Epithelial cell of esophagus (primary cell): ENCODE measurements around the gene SLC6A6.
A peak's percentile ranks its signal among the peaks of the same experiment; 100 is the strongest.

Source experiments
- DNase-seq: peaks from one replicate; pipeline ENCODE4 v3.0.0; 2010; ENCODE audit warnings: low read depth
- H3K4me3 ChIP-seq: 2 replicates; pipeline ENCODE4 v1.5.1; 2011; ENCODE audit warnings: mild to moderate bottlenecking, low read length, control low read depth
- CTCF ChIP-seq: IDR thresholded peaks from 2 replicates; pipeline ENCODE4 v1.5.1; 2011; ENCODE audit warnings: low read depth, mild to moderate bottlenecking, low read length, control low read depth, inconsistent platforms; ENCODE audit not compliant: insufficient read depth; ENCODE audit errors: missing control alignments

The SLC6A6 gene

GRCh38 chr3:14461748-14462324 is 59.4 kb downstream of the SLC6A6 start:
- peak; percentile 73 for TF ChIP-seq CTCF
- peak; percentile 73 for DNase-seq
- no peak overlapping the region for H3K4me3 ChIP-seq

GRCh38 chr3:14462738-14463137 is 60.3 kb downstream of the SLC6A6 start:
- no peak overlapping the region for H3K4me3 ChIP-seq
- DNase-seq: peak; percentile 95
- TF ChIP-seq CTCF: no peak

- no peak for TF ChIP-seq CTCF
- DNase-seq: no peak
- H3K4me3 ChIP-seq: no peak overlapping the region
Measured at GRCh38 chr3:14463330-14464140, 61.1 kb downstream of the SLC6A6 start.

- no peak overlapping the region for H3K4me3 ChIP-seq
- TF ChIP-seq CTCF: no peak
- no peak for DNase-seq
Measured at GRCh38 chr3:14464141-14464465, 61.7 kb downstream of the SLC6A6 start.

GRCh38 chr3:14464521-14464920 is 62.1 kb downstream of the SLC6A6 start:
- H3K4me3 ChIP-seq: no peak overlapping the region
- no peak for TF ChIP-seq CTCF
- no peak for DNase-seq

- DNase-seq: no peak
- no peak overlapping the region for H3K4me3 ChIP-seq
- TF ChIP-seq CTCF: no peak
Measured at GRCh38 chr3:14465425-14465824, 63.0 kb downstream of the SLC6A6 start.
